GM12875 (cell line): ENCODE data around the gene TNFRSF14.

Experiments
- H3K4me3 ChIP-seq: one replicate; pipeline ENCODE4 v1.5.1; 2011; ENCODE audit warnings: low read depth, low read length, control low read depth
- TF ChIP-seq, protein P1 (sequence below): IDR thresholded peaks from 2 replicates; pipeline ENCODE4 v1.5.1; 2011; ENCODE audit warnings: low read depth, mild to moderate bottlenecking, control low read depth, inconsistent platforms, low read length, moderate library complexity, borderline replicate concordance; ENCODE audit not compliant: insufficient read depth

Gene TNFRSF14

DNA sequence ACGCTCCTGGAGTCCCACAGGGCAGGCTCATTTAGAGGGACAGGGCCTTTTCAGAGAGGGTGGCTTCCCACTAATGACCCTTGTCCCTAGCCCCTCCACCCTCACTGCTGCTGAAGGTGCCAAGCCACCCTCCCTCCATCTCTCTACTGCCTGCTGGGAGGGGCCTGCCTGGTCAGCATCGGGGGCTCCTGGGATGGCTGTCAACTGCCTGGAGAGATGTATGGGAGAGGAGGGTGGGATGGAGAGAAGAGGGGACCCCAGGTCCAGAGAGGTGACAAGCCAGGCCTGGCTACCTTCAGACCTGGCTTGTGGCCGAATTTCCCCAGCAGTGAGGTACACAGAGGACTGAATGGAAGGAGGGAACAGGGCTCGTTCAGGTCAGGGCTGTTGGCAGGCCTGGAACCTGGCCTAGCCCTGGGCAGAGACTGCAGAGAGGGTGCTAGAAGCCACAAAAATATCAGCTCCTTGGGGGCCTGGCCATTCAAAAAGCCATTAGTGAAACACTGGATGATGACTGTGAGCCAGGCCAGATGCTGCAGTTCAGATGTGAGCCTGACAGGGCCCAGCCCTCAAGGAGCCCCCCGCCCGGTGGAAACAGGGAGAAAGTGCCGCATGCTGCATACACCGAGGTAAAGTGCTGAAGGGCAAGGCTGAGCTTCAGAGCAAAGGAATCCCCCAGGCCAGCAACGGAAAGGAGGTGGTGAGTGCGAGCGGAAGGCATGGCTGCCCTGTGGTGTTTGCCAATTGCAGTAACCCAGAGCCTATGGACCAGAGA, 56.6 kb downstream of the TNFRSF14 start:
- no peak overlapping the region for H3K4me3 ChIP-seq
- TF ChIP-seq, protein P1, sequence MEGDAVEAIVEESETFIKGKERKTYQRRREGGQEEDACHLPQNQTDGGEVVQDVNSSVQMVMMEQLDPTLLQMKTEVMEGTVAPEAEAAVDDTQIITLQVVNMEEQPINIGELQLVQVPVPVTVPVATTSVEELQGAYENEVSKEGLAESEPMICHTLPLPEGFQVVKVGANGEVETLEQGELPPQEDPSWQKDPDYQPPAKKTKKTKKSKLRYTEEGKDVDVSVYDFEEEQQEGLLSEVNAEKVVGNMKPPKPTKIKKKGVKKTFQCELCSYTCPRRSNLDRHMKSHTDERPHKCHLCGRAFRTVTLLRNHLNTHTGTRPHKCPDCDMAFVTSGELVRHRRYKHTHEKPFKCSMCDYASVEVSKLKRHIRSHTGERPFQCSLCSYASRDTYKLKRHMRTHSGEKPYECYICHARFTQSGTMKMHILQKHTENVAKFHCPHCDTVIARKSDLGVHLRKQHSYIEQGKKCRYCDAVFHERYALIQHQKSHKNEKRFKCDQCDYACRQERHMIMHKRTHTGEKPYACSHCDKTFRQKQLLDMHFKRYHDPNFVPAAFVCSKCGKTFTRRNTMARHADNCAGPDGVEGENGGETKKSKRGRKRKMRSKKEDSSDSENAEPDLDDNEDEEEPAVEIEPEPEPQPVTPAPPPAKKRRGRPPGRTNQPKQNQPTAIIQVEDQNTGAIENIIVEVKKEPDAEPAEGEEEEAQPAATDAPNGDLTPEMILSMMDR = no peak
